HG03045 (cell line): ENCODE data around the gene CYP2E1.
"Not testable (repeated sequence)": the region's sequence is repeated elsewhere in the genome, so short reads cannot be mapped to it uniquely, and the experiment has no call there.

Experiments
- ATAC-seq: cut with Tn5 transposase; IDR thresholded peaks from one replicate; pipeline ENCODE4 v1.9.1; 2021; ENCODE audit warnings: mild to moderate bottlenecking, moderate library complexity; ENCODE audit not compliant: unreplicated experiment

The CYP2E1 gene

DNA sequence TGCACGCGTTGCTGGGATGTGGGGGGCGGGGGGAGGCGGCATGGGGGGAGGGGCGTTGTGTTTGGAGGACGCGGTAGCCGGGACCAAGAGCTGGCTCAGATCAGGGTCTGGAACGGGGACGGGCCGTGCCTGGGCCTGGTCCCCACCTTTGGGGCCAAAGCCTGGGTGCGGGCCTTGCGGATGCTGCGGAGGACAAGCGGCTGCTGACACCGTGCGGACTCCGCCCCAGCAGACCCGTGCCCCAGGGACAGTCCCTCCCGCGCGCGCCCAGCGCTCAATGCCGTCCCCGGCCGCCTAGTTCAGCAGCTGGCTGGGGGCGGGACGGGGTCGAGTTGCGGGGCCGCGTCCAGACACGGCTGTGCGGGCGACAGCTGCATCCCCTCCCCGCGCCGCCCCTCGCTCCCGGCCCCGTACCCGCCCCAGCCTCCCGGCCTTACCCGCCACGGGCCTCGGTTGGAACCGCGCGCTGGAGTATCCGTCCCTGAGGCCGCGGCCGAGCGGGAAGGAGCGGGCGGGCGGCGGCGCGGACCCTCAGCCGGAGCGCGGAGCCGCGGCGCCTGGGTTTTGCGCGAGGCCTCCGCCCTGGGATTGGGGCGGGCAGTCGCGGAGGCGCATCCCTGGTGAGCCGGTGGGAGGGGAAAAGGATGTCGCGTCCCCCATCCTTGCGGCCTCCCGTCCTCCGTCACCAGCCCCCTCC is 41.8 kb downstream of the CYP2E1 start:
- not testable (repeated sequence) for ATAC-seq

DNA sequence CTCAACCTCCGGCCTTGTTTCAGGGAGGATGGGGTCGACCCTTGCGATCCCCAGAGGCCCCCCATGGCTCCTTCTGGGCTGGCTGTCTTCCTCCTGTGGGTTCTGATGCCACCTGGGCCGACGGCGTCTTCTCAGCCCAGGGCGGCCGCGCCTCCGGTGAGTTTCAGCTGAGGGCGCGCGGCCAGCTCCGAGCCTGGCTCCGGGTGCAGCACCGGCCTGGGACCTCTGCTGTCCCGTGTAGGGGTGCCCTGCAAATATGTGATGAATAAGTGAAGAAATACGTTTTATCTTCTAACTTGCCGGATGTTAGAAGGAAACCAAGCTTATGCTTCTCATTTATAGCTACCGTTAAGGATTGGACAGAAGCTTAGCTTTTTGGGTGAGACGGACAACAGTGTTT is 42.6 kb downstream of the CYP2E1 start:
- not testable (repeated sequence) for ATAC-seq

DNA sequence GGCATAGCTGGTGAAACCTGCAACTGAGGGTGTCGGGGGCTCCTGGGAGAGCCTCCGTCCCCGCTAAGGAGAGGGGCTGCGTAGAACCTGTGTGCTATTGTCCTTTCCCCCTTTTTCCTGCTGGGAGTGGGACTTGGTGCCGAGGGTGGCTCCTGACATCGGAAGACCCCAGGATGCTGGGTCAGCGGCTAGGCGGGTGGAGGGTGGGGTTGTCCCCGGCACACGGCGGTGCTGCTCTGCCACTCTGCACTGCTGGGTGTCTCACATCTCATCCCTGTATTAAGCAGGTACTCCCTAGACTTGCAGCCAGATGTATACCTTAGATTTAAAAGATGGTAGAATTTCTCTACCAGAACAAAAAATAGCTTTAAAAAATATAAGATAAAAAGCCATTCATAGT is 44.9 kb downstream of the CYP2E1 start:
- not testable (repeated sequence) for ATAC-seq

GRCh38 chr10:133573460-133573859 is 46.3 kb downstream of the CYP2E1 start:
- not testable (repeated sequence) for ATAC-seq

GRCh38 chr10:133577037-133577436 is 49.9 kb downstream of the CYP2E1 start:
- not testable (repeated sequence) for ATAC-seq
